GM10847 (cell line): ENCODE data around the gene B4GALT2.
A peak's percentile ranks its signal among the peaks of the same experiment; 100 is the strongest.

ENCODE experiments used
- POLR2A ChIP-seq: IDR thresholded peaks from 2 replicates; pipeline ENCODE4 v1.6.1; 2011; ENCODE audit not compliant: insufficient read length; ENCODE audit errors: extremely low read depth

The B4GALT2 gene

GRCh38 chr1:43973981-43974442, 5.0 kb upstream of the B4GALT2 start:
- TF ChIP-seq POLR2A, result no peak

- peak; percentile 67 for TF ChIP-seq POLR2A
Observed at GRCh38 chr1:43974443-43975248, 4.4 kb upstream of the B4GALT2 start, which contains the start of gene ATP6V0B. TSS of gene ATP6V0B (plus strand) at chr1:43974960. CDS start at chr1:43975041, 81 bp downstream.

GRCh38 chr1:43975249-43975961, 3.6 kb upstream of the B4GALT2 start:
- no peak for TF ChIP-seq POLR2A

- no peak for TF ChIP-seq POLR2A
Observed at GRCh38 chr1:43976045-43976444, 3.0 kb upstream of the B4GALT2 start.

- TF ChIP-seq POLR2A, result no peak
Observed at GRCh38 chr1:43976890-43977289, 2.1 kb upstream of the B4GALT2 start.

GRCh38 chr1:43977376-43978263, 1.4 kb upstream of the B4GALT2 start:
- TF ChIP-seq POLR2A, result no peak

- no peak for TF ChIP-seq POLR2A
Observed at GRCh38 chr1:43978264-43978550, 803 bp upstream of the B4GALT2 start.

- no peak for TF ChIP-seq POLR2A
Observed at GRCh38 chr1:43979261-43979527, 184 bp downstream of the B4GALT2 start.

GRCh38 chr1:43979528-43980254, 681 bp downstream of the B4GALT2 start:
- TF ChIP-seq POLR2A, result no peak

GRCh38 chr1:43980255-43981134, 1.5 kb downstream of the B4GALT2 start:
- TF ChIP-seq POLR2A, result no peak

- no peak for TF ChIP-seq POLR2A
Observed at GRCh38 chr1:43981135-43981491, 2.1 kb downstream of the B4GALT2 start.

GRCh38 chr1:43981636-43982035, 2.6 kb downstream of the B4GALT2 start:
- TF ChIP-seq POLR2A, result no peak

- no peak for TF ChIP-seq POLR2A
Observed at GRCh38 chr1:43982241-43982640, 3.2 kb downstream of the B4GALT2 start.

- TF ChIP-seq POLR2A, result no peak
Observed at GRCh38 chr1:43982808-43983207, 3.8 kb downstream of the B4GALT2 start.
